K562 (cell line): ENCODE data around the gene TTC38. TPM values are rescaled to one million over a fixed set of nuclear protein-coding genes. Genes with fewer than 3 reads are reported as not detected.

Experiments
- L3MBTL2 ChIP-seq: fragments of 450-650 bp; IDR thresholded peaks from 2 replicates; pipeline ENCODE4 v1.6.1; 2016; ENCODE audit warnings: mild to moderate bottlenecking, moderate library complexity
- MGA ChIP-seq: fragments of 450-650 bp; IDR thresholded peaks from 2 replicates; pipeline ENCODE4 v1.6.1; 2016; ENCODE audit warnings: mild to moderate bottlenecking, moderate library complexity
- SRSF7 ChIP-seq: fragments of 200-400 bp; formaldehyde crosslinking; optimal IDR thresholded peaks from 2 replicates; pipeline ENCODE3; 2017; ENCODE audit warnings: mild to moderate bottlenecking, low read depth, low read length
- STAT5A ChIP-seq: IDR thresholded peaks from 2 replicates; pipeline ENCODE4 v1.6.1; 2012; ENCODE audit warnings: low read length, inconsistent platforms, borderline replicate concordance
- ZNF318 ChIP-seq, 2 experiments: fragments of 450-650 bp; IDR thresholded peaks; 2 replicates each; pipeline ENCODE4 v1.6.1; 2016; ENCODE audit warnings: mild to moderate bottlenecking in 2 of 2, borderline replicate concordance in 1 of 2, low read depth in 1 of 2, moderate library complexity in 1 of 2
- ZNF584 ChIP-seq: fragments of 200-800 bp; sonication (Bioruptor generic); IDR thresholded peaks from 2 replicates; pipeline ENCODE4 v1.6.1; 2016; ENCODE audit warnings: low read depth, mild to moderate bottlenecking, missing genetic modification characterization, missing compliant biosample characterization
- ZNF75A ChIP-seq: fragments of 450-650 bp; formaldehyde crosslinking; IDR thresholded peaks from 2 replicates; pipeline ENCODE4 v1.4.0; 2020; ENCODE audit warnings: mild to moderate bottlenecking
- ZSCAN29 ChIP-seq: fragments of 450-650 bp; IDR thresholded peaks from 2 replicates; pipeline ENCODE4 v1.6.1; 2017
- polyA plus RNA-seq, 8 experiments: library from polyadenylated mRNA; depleted of rRNA in 4 of 8; stranded (reverse) in 5 of 8; unstranded in 3 of 8; fragments of >200 nt; fragmentation: Nextera tagmentation in 2 of 8; fragmentation: Illumina TruSeq in 1 of 8; extraction: Ambion mirVana in 2 of 8; extraction: Trizol in 1 of 8; gene quantifications; 2 replicates each; pipeline versions ENCODE4 v1.2.1 to v1.2.3, GENCODE V29; 2011 to 2014; ENCODE audit warnings: inconsistent platforms in 1 of 8, missing spikeins in 1 of 8
- total RNA-seq, 7 experiments: library from RNA; depleted of rRNA in 6 of 7; stranded (reverse); fragments of >200 nt in 6 of 7; fragmentation: Illumina TruSeq in 2 of 7; extraction: Trizol in 2 of 7; gene quantifications; 2 replicates each; pipeline versions ENCODE4 v1.2.1 to v1.2.3, GENCODE V29; 2011 to 2021; ENCODE audit warnings: low replicate concordance in 1 of 7

Gene TTC38
- total and polyA plus RNA-seq, 9 of the 15 experiments (the other 6 are each of a cell fraction or from before 2014, with no cell fraction given): 0.84 to 28.4 (median 18.1) TPM

GRCh38 chr22:46234969-46235368 is 32.8 kb upstream of the TTC38 start (continued):
- peak; percentile 67 for TF ChIP-seq MGA
- no peak for TF ChIP-seq ZNF75A (CRISPR knock-in tag)
- no peak for TF ChIP-seq ZNF318 (IDR thresholded peaks at IDR 0.05; ENCODE audit: borderline replicate concordance in 1 of 2, low read depth in 1 of 2)
- TF ChIP-seq SRSF7: no peak
- TF ChIP-seq STAT5A: peak; percentile 57
- no peak for TF ChIP-seq ZNF584
- peak; percentile 64 for TF ChIP-seq L3MBTL2
- TF ChIP-seq ZSCAN29: no peak
